ENCODE results near the gene NDUFB3. TPM values are rescaled to one million over a fixed set of nuclear protein-coding genes. Genes with fewer than 3 reads are reported as not detected.
A peak's percentile ranks its signal among the peaks of the same experiment; 100 is the strongest.
"Not testable (repeated sequence)": the region's sequence is repeated elsewhere in the genome, so short reads cannot be mapped to it uniquely, and the experiment has no call there.

NDUFB3 gene
- total RNA-seq, 2 donors from 2014 or later: 52.9 to 59.8 TPM

DNA sequence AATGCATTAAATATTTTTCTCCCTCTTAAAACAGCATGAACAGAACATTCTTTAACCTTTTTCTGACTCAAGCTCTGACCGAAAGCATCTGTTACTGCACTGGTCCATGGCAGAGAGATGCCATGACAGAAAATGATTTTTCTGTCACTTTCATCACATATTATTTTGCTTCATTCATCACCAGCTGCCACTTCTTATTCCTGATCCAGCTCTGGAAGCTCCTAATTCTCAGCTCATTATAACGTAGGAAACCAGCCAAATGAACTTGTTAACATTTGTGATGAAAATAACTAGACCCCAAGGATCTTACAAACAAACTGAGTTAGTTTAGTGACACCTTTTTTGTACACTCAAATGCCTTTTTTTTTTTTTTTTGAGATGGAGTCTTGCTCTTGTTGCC is 36.5 kb downstream of the NDUFB3 start:
- no peaks in the 10 kb centered on the region for H3K9me3 Mint-ChIP-seq
- no peak for DNase-seq
- ATAC-seq (replicated peaks in 1 of 2): no peak
- no peaks in the 10 kb centered on the region for H3K27me3 Mint-ChIP-seq (ENCODE audit: low read depth)
- no peak overlapping the region for H3K4me3 Mint-ChIP-seq
- H3K36me3 Mint-ChIP-seq (ENCODE audit: insufficient read depth in 2 of 2): no peaks in the 10 kb centered on the region
- H3K27ac Mint-ChIP-seq: no peak overlapping the region
- H3K4me1 Mint-ChIP-seq (ENCODE audit: low read depth): peaks cover under 1% of the 10 kb centered on the region

DNA sequence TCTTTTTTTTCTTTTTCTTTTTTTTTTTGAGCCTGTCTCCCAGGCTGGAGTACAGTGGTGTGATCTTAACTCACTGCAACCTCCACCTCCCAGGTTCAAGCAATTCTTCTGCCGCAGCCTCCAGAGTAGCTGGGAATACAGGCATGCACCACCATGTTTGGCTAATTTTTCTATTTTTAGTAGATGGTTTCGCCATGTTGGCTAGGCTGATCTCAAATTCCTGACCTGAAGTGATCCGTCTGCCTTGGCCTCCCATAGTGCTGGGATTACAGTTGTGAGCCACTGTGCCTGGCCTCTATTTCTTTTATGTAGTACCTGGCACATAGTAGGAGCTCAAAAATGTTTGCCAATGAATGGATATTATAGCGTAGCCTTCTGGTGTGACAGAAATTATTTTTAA is 37.4 kb downstream of the NDUFB3 start:
- Mint-ChIP-seq H3K27ac (no peak overlapping the region), H3K36me3 (ENCODE audit: insufficient read depth in 2 of 2) (no peaks in the 10 kb centered on the region), H3K9me3 (no peaks in the 10 kb centered on the region), H3K4me1 (ENCODE audit: low read depth) (peaks cover 6% of the 10 kb centered on the region), H3K27me3 (ENCODE audit: low read depth) (no peaks in the 10 kb centered on the region), H3K4me3 (no peak overlapping the region)
- ATAC-seq (replicated peaks in 1 of 2) (no peak), DNase-seq (no peak)

DNA sequence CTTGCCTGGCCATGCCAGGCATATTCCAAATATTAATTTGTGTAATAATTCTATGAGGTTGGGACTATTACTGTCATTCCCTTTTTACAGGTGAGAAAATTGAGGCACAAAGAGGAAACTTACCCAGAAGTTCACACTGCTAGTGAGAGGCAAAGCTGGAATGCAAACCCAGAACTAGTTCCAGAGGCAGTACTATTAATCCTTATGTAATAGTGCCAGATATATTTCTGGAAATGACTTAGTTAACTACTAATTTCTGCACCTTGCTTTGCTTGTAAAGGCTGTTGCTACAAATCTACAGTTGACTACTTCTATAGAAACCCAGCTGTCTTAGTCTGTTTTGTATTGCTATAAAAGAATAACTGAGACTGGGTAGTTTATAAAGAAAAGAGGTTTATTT is 38.8 kb downstream of the NDUFB3 start:
- Mint-ChIP-seq H3K4me3 (no peak overlapping the region), H3K27ac (no peak overlapping the region)

DNA sequence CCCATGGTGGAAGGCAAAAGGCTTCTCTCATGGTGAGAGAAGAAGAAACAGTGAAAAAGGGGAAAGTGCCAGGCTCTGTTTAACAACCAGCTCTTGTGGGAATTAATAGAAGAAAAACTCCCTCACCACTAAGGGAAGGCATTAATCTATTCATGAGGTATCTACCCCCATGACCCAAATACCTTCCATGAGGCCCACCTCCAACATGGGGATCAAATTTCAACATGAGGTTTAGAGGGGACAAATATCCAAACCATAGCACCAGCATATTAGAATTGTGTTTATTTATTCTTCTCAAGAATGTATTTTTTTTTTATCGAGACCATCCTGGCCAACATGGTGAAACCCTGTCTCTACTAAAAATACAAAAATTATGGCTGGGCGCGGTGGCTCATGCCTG is 39.3 kb downstream of the NDUFB3 start:
- Mint-ChIP-seq H3K9me3 (no peaks in the 10 kb centered on the region), H3K4me1 (ENCODE audit: low read depth) (peaks cover 24% of the 10 kb centered on the region), H3K36me3 (ENCODE audit: insufficient read depth in 2 of 2) (peaks cover 4 to 13% of the 10 kb centered on the region in 2 donors), H3K4me3 (no peak overlapping the region), H3K27ac (no peak overlapping the region), H3K27me3 (ENCODE audit: low read depth) (no peaks in the 10 kb centered on the region)
- DNase-seq: no peak
- no peak for ATAC-seq (replicated peaks in 1 of 2)

More for the DNA sequence above, 38.8 kb downstream of the NDUFB3 start:
- Mint-ChIP-seq H3K27me3 (ENCODE audit: low read depth) (no peaks in the 10 kb centered on the region), H3K36me3 (ENCODE audit: insufficient read depth in 2 of 2) (peaks cover 3 to 9% of the 10 kb centered on the region in 2 donors), H3K4me1 (ENCODE audit: low read depth) (peaks cover 20% of the 10 kb centered on the region), H3K9me3 (no peaks in the 10 kb centered on the region)
- ATAC-seq (replicated peaks in 1 of 2): no peak
- no peak for DNase-seq

DNA sequence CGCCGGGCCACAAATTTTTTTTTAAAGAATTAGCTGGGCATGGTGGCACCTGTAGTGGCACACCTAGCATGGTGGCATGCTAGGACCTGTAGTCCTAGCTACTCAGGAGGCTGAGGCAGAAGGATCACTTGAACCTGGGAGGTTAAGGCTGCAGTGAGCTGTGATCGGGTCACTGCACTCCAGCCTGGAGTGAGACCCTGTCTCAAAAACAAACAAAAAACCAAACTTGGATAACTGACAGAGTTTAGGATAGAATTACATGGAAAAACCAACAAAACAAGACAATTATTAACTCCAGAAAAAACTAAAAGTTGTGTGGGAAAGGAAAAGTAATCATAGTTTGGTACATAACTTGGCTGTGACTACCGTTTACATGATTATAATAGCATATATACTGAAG is 42.5 kb downstream of the NDUFB3 start:
- DNase-seq (no peak), ATAC-seq (replicated peaks in 1 of 2) (no peak)
- Mint-ChIP-seq H3K27me3 (ENCODE audit: low read depth) (no peaks in the 10 kb centered on the region), H3K9me3 (no peaks in the 10 kb centered on the region), H3K36me3 (ENCODE audit: insufficient read depth in 2 of 2) (peaks cover 11 to 24% of the 10 kb centered on the region in 2 donors), H3K27ac (peak overlapping the region; percentile 96), H3K4me1 (ENCODE audit: low read depth) (peaks cover 35% of the 10 kb centered on the region), H3K4me3 (peak overlapping the region; percentile 98 to 100)

DNA sequence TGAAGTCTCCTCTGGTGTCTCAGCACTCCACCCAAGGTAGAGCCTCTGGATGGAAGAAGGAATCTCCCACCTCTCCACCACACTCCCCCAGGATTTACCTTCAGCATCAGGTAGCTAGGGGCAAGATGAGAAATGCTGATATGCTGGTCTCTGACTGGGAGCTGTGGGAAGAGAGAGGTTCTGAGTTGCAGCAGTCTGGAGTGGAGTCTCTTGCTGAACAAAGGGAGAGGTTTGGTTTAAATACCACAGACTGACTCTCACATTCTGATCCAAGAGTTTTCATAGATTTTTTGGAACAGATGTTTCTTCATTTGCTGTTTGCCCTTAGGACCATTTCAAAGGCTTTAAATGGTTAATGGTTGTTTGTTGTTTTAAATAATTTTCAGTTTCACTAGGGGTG is 43.0 kb downstream of the NDUFB3 start:
- H3K27ac Mint-ChIP-seq: peak overlapping the region; percentile 96
- peaks cover 13 to 29% of the 10 kb centered on the region in 2 donors for H3K36me3 Mint-ChIP-seq (ENCODE audit: insufficient read depth in 2 of 2)
- ATAC-seq (replicated peaks in 1 of 2) (no peak), DNase-seq (no peak)
- H3K4me3 Mint-ChIP-seq: peak overlapping the region; percentile 98 to 100
- peaks cover 35% of the 10 kb centered on the region for H3K4me1 Mint-ChIP-seq (ENCODE audit: low read depth)
- no peaks in the 10 kb centered on the region for H3K27me3 Mint-ChIP-seq (ENCODE audit: low read depth)
- H3K9me3 Mint-ChIP-seq: no peaks in the 10 kb centered on the region

DNA sequence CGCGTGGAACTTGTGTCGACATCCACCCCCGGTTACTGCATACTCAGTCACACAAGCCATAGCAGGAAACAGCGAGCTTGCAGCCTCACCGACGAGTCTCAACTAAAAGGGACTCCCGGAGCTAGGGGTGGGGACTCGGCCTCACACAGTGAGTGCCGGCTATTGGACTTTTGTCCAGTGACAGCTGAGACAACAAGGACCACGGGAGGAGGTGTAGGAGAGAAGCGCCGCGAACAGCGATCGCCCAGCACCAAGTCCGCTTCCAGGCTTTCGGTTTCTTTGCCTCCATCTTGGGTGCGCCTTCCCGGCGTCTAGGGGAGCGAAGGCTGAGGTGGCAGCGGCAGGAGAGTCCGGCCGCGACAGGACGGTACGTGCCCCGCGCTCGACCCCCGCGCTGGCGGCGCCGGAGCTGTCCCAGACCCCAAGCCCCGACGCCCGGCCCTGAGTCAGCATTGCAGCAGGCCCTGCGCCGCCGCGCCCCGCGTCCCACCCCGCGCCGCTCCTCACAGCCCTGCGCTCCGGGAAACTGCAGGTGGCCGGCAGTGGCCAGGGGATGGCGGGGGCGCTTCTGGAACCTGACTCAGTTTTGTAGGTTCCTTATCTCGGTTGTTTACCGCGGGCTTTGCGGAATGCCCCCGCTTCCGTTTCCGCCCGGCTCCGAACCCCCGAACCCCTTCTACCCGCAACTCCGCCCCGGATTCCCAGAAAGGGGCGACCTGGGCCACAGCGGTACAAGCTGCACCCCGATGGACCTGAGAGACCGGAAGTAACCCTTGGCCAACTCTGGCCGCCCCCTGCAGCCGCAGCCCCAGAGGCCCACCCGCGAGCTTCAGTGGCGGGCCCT is 44.5 kb downstream of the NDUFB3 start, which contains the start of gene CFLAR:
CFLAR (plus strand) TSS at position 50 of the 844 bp plus-strand sequence. CDS start 13,702 bp downstream, outside the sequence.
- DNase-seq (peak; percentile 90), ATAC-seq (replicated peaks in 1 of 2) (peak; percentile 63 to 65)
- H3K9me3 Mint-ChIP-seq: no peaks in the 10 kb centered on the region
- peaks cover 22 to 39% of the 10 kb centered on the region in 2 donors for H3K36me3 Mint-ChIP-seq (ENCODE audit: insufficient read depth in 2 of 2)
- H3K4me3 Mint-ChIP-seq: peak within 1 kb of the TSS; percentile 98 to 100
- H3K4me1 Mint-ChIP-seq (ENCODE audit: low read depth): peaks cover 35% of the 10 kb centered on the region
- H3K27me3 Mint-ChIP-seq (ENCODE audit: low read depth): no peaks in the 10 kb centered on the region
- peak within 1 kb of the TSS; percentile 99 for H3K27ac Mint-ChIP-seq

DNA sequence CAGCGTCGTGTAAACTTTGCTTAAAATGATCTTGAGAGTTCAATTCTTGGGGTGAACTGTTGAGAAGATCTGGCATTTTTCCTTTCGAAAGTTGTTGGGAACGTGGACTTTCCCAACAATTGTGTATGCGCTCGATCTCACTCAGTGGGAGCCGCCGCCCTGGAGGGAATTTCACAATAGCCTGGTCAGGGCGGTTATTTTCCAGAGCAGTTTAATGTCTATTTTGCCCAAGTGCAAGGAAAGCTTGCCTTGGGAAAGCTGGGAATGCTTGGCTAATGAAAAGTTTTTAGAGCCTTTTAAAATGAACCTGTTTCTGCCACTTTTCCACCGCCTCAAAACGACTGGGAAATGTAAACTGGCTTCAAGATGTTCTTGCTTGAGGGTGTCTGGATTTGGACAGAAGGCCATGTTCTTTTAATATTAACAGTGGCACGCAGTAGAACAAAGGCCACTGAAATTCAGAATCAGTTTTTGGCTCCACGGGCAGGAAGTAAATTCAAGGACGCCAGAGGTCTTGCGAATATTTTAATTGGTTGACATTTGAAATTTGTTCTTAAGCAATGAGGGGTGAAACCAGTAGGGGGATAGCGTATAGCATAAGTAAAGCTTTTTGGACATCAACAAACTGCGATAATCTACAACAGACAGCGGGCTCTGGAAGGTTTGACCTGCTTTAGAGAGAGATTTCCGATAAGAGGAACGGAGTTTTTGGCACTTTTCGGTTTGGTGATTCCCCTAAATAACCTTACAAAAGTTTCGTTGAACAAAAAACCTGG is 45.3 kb downstream of the NDUFB3 start:
- peak overlapping the region; percentile 98 to 100 for H3K4me3 Mint-ChIP-seq
- H3K9me3 Mint-ChIP-seq: no peaks in the 10 kb centered on the region
- H3K27me3 Mint-ChIP-seq (ENCODE audit: low read depth): no peaks in the 10 kb centered on the region
- DNase-seq: peak; percentile 54 to 55
- H3K27ac Mint-ChIP-seq: peak overlapping the region; percentile 99
- peak; percentile 37 to 49 for ATAC-seq (replicated peaks in 1 of 2)
- H3K4me1 Mint-ChIP-seq (ENCODE audit: low read depth): peaks cover 40% of the 10 kb centered on the region
- H3K36me3 Mint-ChIP-seq (ENCODE audit: insufficient read depth in 2 of 2): peaks cover 23 to 40% of the 10 kb centered on the region in 2 donors

DNA sequence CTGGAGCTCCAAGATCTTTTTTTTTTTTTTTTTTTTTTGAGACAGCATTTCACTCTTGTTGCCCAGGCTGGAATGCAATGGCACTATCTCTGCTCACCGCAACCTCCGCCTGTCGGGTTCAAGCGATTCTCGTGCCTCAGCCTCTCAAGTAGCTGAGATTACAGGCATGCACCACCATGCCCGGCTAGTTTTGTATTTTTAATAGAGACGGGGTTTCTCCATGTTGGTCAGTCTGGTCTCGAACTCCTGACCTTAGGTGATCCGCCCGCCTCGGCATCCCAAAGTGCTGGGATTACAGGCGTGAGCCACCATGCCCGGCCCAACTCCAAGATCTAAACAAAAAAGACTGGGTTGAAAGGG is 45.9 kb downstream of the NDUFB3 start:
- H3K9me3 Mint-ChIP-seq; H3K27me3 Mint-ChIP-seq (ENCODE audit: low read depth): not testable (repeated sequence)
- Mint-ChIP-seq H3K27ac (peak overlapping the region; percentile 99), H3K4me1 (ENCODE audit: low read depth) (peaks cover 46% of the 10 kb centered on the region), H3K36me3 (ENCODE audit: insufficient read depth in 2 of 2) (peaks cover 29 to 46% of the 10 kb centered on the region in 2 donors), H3K4me3 (peak overlapping the region; percentile 98 to 100)
- peak in 1 of 2 donors; percentile 21 for ATAC-seq (replicated peaks in 1 of 2)
- peak; percentile 42 to 67 for DNase-seq

DNA sequence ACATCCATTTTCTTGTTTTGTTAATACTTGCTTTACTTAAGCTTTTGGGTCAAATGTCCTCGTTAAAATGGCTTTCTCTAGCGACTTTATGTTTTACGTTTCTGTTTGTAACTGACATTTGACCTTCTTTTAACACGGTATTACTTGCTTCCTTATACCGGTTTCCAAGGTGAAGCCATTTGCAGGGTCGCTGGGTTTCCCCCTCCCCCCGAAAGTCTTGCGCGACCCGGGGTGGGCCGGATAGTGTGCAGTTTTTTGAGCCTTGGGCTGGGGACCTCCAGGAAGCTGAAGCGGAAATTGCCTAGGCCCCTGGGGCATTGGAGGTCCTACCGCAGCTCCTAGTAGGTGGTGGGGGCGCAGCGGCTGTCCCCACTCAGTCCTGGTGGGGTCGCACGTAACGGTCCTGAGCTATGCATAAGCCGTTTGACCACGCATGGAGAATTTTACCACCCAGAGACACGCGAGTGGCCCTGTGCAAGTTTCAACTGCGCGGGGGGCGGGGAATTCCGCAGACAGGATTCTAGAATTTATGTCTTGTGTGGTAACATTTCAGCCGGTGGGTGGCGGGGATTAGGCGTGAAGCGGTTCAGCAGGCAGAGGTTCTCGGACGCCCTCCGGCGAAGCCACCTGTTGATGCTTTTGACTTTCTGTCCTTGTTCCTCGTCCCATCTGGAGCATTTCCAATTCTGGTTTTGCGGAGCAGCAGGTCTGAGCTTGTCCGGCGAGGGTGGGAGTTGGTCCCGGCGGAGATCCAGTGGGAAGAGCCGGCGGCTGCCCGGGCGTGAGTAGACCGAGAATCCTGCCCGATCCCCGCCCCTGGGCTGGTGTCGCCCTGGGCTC is 46.5 kb downstream of the NDUFB3 start:
- H3K4me3 Mint-ChIP-seq: peak overlapping the region; percentile 98 to 100
- no peaks in the 10 kb centered on the region for H3K9me3 Mint-ChIP-seq
- peaks cover 31 to 50% of the 10 kb centered on the region in 2 donors for H3K36me3 Mint-ChIP-seq (ENCODE audit: insufficient read depth in 2 of 2)
- peak overlapping the region; percentile 99 for H3K27ac Mint-ChIP-seq
- peaks cover 52% of the 10 kb centered on the region for H3K4me1 Mint-ChIP-seq (ENCODE audit: low read depth)
- no peaks in the 10 kb centered on the region for H3K27me3 Mint-ChIP-seq (ENCODE audit: low read depth)
- ATAC-seq (replicated peaks in 1 of 2): peak; percentile 55 to 56
- peak; percentile 90 to 92 for DNase-seq

DNA sequence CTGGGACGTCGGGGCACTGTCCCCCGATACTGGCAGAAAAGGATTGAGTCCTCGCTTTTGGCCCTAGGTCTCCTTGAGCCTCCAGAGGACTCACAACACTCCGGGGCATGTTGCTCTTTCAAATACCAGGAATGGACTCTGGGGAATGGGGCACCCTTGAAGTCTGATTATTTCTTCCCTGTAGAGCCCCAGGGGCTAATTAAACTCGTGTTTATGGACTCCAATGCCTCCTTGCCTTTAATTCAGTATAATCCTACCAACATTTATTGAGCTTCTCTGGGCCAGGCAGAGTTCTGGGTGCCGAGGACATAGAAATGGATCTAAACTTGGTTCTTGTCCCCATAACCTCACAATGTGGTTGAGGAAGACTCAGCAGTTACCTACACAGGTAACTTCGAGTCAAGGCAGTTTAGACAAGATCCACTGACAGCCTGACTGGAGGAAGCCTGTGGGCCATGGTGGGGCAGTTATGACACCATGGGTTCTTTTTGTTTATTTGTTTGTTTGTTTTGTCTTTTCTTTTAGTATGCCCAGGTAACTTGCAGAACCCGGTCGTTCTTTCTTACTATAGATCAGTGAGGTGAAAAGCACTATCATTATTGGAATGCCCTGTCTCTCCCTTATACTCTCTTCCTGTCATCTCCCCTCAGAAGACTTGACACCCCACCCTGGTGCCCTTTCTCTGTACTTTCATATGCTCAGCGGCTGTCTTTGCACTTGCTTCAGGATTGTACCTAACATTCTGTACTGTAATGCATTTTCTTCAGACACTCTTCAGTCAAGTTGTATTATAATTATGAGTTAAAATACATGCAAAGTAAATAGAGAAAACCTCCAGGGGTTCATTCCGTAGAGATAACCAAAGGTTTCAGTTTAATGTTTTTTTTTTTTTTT is 47.4 kb downstream of the NDUFB3 start:
- Mint-ChIP-seq H3K4me1 (ENCODE audit: low read depth) (peaks cover 55% of the 10 kb centered on the region), H3K27me3 (ENCODE audit: low read depth) (no peaks in the 10 kb centered on the region), H3K4me3 (peak overlapping the region; percentile 98 to 100), H3K36me3 (ENCODE audit: insufficient read depth in 2 of 2) (peaks cover 37 to 50% of the 10 kb centered on the region in 2 donors), H3K27ac (peak overlapping the region; percentile 99), H3K9me3 (no peaks in the 10 kb centered on the region)
- DNase-seq: peak in 1 of 2 donors; percentile 31
- no peak for ATAC-seq (replicated peaks in 1 of 2)

DNA sequence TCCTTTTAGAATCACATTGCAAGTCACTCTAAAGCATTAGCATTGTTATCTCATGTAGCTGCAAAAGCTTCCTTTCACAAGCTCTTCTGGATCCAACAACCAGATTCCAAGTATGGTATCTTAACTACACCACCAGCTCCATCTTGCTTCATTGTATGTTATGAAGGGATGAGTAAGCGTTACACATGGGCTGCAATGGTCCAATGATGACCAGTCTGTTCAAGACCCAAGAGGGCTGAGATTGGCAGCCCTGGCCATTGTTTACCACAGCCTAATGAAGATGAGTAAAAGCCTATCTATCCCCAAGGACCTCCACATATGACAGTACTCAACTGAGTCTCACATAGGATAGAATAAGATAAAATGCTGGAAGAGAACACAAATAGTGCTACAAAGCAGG is 50.5 kb downstream of the NDUFB3 start:
- peak overlapping the region; percentile 98 for H3K27ac Mint-ChIP-seq
- peaks cover 36 to 43% of the 10 kb centered on the region in 2 donors for H3K36me3 Mint-ChIP-seq (ENCODE audit: insufficient read depth in 2 of 2)
- ATAC-seq (replicated peaks in 1 of 2) (no peak), DNase-seq (no peak)
- H3K4me1 Mint-ChIP-seq (ENCODE audit: low read depth): peaks cover 59% of the 10 kb centered on the region
- no peaks in the 10 kb centered on the region for H3K9me3 Mint-ChIP-seq
- no peaks in the 10 kb centered on the region for H3K27me3 Mint-ChIP-seq (ENCODE audit: low read depth)
- H3K4me3 Mint-ChIP-seq: peak overlapping the region; percentile 98 to 100

Measured in activated T-cell treated with anti-CD3 and anti-CD28 coated beads, Interleukin-2, amount 50 U/mL, for 72 hours (primary cell).